Kidney tubule cell (primary cell): ENCODE results near the gene FAM174B.

ENCODE experiments used
- DNase-seq: peaks from one replicate; pipeline ENCODE4 v3.0.0-alpha.2; 2018; ENCODE audit warnings: low spot score

The FAM174B gene

DNA sequence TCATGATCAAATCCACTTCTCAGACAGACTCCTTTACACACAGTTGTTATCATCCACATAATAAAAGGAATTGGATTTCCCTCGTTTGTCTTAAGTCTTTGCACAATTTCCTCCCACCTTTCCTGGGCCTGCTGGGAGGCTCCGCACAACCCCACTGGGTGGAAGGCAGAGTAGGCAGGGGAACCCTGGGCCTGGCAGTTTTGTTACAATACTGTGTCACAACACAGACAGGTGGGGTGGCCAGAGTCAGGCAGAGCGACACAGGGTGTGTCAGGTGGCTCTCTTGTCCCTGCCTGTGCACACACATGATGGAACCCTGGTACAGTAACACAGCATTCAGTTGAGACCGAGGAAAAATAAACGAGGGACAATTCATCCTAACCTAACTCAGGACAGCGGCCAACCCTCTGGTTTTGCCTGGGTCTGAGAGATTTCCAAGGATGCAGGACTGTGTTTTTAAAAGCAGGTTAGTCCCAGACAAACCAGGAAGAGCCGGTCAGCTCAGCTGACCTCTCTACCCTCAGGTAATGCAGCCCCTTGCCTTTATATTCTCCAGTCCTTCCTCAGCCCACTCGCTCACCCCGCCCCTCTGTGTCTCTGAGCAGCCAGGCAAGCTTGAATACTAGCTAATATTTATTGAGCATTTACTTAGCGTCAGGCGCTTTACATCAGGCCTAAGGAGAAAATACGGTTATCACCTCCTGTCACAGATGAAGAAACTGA, 8.8 kb upstream of the FAM174B start:
- DNase-seq = no peak

DNA sequence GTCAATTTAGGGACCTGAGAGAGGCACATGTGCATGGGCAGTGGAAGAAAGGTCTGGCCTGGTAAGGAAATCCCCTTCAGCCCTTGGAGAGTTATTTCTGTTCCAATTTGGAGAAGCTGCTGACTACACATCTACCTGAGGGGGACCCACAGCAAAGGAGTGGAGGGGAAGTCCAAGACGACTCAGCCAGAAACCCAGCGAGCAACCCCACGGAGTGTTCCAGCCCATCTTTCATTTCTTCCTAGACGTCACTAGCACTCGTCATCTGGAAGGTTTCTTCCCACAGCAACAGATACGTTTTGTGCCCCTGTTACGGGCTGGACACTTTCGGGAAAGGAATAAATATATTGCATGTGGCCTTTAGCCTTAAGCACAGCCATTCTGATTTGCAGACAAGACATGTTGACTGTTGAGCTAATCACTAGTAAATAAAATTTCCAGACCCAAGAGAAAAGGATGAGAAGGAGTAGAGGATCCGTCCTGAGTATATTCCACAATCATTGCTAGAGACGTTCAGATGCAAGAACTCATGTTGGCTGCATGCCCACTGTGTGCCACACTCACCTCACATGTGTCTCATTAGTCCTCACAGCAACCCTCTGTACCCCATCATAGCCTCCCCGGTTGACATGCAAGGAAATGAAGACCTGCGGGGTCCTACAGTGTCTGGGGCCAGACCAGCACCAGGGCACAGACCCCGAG, 7.8 kb upstream of the FAM174B start:
- peak; percentile 61 for DNase-seq

DNA sequence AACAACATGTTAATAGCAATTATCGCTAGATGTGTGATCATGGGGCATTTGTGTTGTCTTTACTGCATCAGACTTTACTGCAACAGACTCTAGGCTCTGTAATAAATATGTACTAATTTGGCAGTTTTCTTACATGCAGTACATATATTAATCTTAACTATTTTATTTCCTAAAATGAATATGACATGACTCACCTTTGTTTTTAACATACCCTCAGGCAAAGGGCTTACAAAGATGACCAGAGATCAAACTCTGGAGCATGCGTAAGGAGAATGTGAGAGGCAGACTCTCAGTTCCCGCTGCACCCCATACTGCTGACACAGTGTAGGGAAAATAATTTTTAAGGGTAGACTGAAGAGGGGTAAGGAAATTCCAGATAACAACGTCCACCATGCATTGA, 7.2 kb upstream of the FAM174B start:
- DNase-seq = no peak

DNA sequence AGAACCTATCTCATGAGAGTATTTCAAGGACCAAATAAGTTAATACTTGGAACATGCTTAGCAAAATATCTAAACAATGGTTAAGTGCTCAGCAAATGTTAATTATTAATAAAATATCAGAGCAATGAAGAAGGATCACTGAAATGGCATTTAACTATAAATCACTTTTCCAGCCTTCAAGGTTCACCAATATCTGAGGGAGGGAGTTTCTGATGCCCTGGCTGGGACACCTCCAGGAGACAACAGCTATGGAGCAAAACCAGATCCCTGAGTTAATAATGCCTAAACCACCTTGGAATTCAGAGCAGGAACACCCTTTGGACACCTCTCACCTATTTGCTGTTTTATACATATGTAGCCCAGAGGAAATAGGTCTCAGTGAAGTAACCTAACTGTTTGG, 6.4 kb upstream of the FAM174B start:
- DNase-seq = peak; percentile 73

- no peak for DNase-seq
These were observed 5.5 kb upstream of the FAM174B start for GRCh38 chr15:92661069-92661468.

- DNase-seq = no peak
These were observed 1.9 kb upstream of the FAM174B start for GRCh38 chr15:92657486-92657885.

GRCh38 chr15:92656089-92656488, 514 bp upstream of the FAM174B start:
- no peak for DNase-seq

GRCh38 chr15:92654662-92655061, 913 bp downstream of the FAM174B start:
- no peak for DNase-seq

- DNase-seq = peak; percentile 53
These were observed 1.6 kb downstream of the FAM174B start for GRCh38 chr15:92653836-92654539.

DNA sequence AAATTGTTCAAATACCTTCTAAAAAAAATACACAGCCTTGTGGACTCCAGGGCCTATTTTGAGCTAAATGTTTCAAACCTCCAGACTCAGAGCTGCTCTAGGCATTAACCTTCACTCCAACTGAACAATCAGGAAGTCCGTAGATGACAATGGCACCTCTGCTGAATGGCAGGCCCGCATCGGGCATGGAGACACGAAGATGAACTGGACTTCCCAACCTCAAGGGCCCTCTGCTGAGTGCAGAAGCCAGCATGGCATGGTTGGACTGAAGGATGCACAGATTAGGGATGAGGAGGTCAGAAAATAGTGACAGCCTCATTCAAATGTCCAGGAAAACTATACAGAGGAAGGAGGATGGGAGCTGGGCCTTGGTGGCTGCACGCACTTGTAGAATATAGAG, 2.2 kb downstream of the FAM174B start:
- no peak for DNase-seq

GRCh38 chr15:92652576-92652966, 3.0 kb downstream of the FAM174B start:
- no peak for DNase-seq

- no peak for DNase-seq
These were observed 3.5 kb downstream of the FAM174B start for GRCh38 chr15:92651877-92652575.

GRCh38 chr15:92650966-92651365, 4.6 kb downstream of the FAM174B start:
- no peak for DNase-seq

- DNase-seq = no peak
These were observed 5.3 kb downstream of the FAM174B start for GRCh38 chr15:92650256-92650655.

DNA sequence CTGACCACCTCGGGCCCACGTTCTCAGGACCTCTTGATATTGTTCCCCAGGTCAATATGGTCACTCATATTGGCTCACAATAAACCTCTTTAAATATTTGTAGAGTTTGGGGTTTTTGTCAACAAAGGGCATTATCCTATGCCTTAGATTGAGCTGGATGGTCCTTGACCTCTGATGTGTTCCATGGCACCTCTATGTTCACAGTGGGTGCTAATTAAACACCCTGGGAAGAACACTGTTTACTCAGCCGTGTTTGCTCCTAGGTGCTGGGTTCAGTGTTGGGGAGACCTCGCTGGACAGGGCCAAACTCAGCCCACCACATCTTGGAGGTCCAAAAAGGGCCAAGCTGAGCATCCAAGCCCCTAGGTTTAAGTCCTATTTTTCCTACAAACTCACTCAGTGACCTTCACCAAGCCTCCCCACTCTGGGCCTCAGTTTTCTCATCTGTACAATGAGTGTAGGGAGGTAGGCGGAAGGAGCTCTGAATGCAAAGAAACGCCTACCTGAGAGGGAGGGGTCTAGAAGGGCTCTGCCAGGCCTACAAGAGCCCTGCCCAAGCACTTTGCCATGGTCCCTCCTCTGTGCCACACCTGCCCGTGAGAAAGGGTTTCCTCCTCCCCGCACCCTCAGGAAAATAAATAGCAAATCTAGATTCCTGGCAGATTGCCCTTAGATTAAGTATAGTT, 7.2 kb downstream of the FAM174B start:
- DNase-seq = no peak

DNA sequence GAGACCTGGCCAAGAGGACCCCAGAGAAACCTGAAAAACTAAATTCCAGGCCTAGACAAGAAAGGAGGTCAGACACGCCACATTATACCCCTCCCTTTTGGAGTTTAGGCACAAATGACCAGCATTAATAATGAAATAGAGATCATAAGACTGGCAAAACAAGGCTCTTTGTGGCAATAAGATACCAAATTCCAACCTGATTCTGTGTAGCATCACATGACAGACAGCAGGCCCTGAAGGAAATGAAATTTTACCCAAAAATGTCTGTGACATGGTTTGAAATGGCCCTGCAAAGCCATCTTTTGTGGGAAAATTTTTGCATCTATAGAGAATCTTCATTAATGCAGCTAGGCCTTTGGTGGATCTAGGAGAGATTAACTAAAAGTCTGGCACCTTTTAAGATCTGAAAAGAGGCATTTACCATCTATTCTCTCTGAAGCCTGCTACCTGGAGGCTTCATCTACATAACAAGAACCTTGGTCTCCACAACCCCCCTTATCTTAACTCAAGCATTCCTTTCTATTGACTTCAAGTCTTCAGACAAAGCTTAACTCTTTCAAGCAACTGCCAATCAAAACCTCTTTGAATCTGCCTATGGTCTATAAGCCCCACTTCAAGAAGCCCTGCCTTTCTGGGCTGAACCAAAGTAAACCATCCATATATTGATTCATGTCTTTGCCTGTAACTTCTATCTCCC, 8.0 kb downstream of the FAM174B start:
- no peak for DNase-seq

DNA sequence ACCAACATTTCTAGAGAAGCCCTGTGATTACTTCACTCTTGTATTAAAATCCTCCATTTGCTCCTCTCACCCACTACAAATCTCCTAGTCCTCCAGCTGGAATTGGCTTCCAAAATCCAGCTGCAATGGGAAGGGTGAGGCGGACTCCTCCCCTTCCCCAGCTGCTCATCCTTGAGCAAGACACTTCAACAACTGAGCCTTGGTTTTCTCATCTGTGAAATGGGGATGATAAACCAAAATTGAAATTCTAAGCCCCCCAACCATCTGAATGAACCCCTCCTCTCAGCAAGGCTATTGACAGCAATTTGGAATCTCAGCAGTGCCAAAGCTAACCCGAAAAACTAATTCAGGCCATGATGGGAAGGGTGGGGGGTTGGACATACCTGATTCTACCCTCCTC, 9.4 kb downstream of the FAM174B start:
- DNase-seq = no peak

GRCh38 chr15:92645731-92646130, 9.8 kb downstream of the FAM174B start:
- no peak for DNase-seq

- peak; percentile 56 for DNase-seq
These were observed 10.4 kb downstream of the FAM174B start for GRCh38 chr15:92645051-92645631.

DNA sequence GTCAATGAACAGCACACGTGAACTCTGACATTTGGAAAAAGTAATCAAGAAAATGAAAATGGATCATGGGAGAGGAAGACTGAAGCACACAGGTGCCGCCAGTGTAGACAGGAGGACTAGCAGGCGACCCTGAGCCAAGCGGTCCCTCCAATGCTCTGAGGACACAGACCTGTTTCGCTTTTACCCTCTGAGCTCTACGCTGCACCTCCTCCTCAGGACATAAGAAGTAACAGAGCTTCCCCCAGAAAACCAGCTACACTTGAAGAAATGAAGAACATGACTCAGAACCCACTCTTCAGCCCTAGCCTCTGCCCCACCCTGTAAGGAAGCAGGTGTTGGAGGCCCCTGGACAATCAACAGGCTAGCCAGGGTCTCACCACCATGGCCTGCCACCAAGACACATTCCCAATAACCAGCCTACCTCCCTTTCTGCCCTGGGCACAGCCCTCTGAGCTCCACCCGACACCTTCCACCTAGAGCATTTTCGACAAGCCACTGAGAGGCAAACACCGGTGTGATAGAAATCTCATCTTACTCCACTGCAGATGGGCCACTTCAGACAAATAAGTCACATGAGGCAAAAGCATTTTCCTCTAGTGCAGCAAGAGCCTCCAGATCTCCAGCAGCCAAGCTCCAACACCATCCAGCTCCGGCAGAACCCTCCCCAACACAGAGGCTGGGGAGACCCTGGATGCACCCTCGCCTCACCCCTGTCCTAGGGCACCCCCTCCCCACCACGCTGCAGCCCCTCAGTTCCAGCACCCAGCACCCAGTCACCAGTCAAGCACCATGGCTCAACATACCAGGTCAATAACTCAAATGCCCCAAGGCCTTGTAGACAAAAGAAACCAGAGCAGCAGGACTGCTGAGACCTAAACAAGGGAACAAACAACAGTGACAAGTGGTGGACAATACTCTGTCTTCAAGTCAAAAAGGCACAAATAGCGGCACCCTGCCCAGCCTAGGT, 11.4 kb downstream of the FAM174B start:
- no peak for DNase-seq
